ENCODE results near the gene CNGB1. TPM values are rescaled to one million over a fixed set of nuclear protein-coding genes. Genes with fewer than 3 reads are reported as not detected.

Gene CNGB1
- total RNA-seq, 3 donors from 2014 or later: 0.14 to 2.0 (median 0.55) TPM

DNA sequence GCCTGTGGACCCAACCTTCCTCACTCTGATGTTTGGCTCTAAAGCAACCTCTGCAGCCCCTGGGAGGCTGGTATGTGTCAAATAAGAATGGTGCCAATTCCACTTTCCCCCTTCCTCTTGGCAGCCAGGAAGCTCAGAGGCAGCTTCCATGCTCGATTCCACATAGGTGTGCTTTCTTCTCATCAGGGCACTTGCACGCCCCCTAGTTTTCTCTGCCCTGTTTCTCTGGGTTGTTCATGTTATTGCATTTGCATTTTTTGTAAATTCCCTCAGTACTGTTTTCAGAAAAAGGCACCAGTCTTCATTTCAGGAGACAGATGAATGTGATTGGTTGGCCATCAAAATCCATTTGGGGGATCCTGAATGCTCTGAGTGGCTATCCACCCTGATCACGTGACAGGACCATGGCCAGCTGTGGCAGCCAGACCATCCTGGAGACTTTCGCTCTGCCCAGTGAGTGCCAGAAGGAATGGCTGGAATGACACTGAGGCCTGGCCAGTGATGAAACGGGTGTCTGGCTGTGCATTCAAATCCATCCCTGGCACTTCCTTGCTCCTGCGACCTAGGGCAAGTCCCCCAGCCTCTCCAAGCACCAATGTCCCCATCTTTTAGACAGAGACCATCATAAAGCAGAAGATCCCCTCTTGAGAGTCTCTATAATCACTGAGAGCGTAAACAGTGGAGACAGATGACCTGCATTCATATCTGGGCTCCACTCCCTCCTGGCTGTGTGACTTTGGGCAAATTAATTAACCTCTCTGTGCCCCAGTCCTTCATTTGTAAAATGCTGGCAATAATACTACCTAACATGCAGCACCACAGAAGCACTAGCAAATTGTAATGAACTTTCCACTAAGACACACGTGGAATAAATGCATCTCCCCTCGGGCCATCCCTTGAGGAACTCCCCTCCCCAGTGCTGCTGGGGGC is 56.4 kb downstream of the CNGB1 start:
- DNase-seq (no peak), ATAC-seq (no peak)
- Histone ChIP-seq H3K36me3 (ENCODE audit: low read depth) (no peaks in the 10 kb centered on the region), H3K4me3 (no peak overlapping the region), H3K4me1 (ENCODE audit: low read depth) (no peaks in the 10 kb centered on the region), H3K9me3 (no peaks in the 10 kb centered on the region)
- intact Hi-C loops (cut with DNase I, micrococcal nuclease): no loop called here
- TF ChIP-seq, protein P1, sequence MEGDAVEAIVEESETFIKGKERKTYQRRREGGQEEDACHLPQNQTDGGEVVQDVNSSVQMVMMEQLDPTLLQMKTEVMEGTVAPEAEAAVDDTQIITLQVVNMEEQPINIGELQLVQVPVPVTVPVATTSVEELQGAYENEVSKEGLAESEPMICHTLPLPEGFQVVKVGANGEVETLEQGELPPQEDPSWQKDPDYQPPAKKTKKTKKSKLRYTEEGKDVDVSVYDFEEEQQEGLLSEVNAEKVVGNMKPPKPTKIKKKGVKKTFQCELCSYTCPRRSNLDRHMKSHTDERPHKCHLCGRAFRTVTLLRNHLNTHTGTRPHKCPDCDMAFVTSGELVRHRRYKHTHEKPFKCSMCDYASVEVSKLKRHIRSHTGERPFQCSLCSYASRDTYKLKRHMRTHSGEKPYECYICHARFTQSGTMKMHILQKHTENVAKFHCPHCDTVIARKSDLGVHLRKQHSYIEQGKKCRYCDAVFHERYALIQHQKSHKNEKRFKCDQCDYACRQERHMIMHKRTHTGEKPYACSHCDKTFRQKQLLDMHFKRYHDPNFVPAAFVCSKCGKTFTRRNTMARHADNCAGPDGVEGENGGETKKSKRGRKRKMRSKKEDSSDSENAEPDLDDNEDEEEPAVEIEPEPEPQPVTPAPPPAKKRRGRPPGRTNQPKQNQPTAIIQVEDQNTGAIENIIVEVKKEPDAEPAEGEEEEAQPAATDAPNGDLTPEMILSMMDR (IDR thresholded peaks at IDR 0.05): no peak

DNA sequence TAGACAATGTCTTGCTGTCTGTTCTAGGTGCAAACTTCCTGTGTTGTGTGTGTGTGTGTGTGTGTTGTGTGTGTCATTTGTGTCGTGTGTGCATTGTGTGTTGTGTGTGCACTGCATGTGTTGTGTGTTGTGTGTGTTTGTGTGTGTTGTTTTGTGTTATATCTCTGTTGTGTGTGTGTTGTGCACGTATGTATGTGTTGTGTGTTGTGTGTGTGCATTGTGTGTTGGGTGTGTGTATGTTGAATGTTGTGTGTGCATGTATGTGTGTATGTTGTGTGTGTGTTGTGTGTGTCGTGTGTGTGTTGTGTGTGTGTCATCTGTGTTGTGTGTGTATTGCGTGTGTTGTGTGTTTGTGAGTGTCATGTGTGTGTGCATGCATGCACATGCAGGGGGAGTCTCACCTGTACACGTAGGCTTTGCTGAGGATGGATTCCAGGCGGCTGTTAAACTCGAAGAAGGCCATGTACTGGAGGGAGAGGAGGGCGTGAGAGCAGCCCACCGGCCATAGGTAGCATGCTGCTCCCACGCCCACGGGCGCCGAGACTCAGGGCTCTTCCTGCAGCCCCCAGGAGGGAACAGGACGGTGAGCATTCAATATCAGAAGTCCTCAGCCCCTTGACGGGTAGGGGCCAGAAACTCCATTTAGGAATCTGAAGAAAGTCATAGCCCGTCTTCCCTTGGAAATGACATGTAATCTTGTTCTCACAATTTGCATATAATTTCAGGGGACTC is 58.2 kb downstream of the CNGB1 start:
- TF ChIP-seq, protein P1 (IDR thresholded peaks at IDR 0.05): no peak
- intact Hi-C loops (cut with DNase I, micrococcal nuclease): no loop called here
- H3K4me1 ChIP-seq (ENCODE audit: low read depth): no peaks in the 10 kb centered on the region
- H3K9me3 ChIP-seq: no peaks in the 10 kb centered on the region
- no peak for DNase-seq
- no peak overlapping the region for H3K4me3 ChIP-seq
- no peaks in the 10 kb centered on the region for H3K36me3 ChIP-seq (ENCODE audit: low read depth)
- ATAC-seq: no peak

DNA sequence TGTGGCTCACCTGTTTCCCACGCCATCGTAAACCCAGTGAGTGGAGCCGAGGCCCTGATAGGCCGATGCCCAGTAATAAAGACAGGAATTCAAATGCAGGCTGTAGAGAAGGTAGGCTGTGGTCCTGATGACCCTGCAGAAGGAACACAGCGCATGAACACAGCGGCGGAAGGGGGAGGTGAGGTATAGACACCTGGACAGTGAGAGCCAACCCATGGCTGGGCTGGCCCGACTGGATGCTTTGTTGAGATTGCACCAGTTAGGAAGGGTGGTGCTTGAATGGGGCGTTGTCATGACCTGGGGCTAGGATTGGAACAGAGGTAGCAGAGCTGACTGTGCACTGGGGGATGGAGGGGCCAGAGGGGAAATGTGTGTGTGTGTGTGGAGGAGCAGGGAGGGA is 59.2 kb downstream of the CNGB1 start:
- ATAC-seq: no peak
- no peak for DNase-seq
- Histone ChIP-seq H3K36me3 (ENCODE audit: low read depth) (no peaks in the 10 kb centered on the region), H3K9me3 (no peaks in the 10 kb centered on the region), H3K4me3 (no peak overlapping the region), H3K4me1 (ENCODE audit: low read depth) (no peaks in the 10 kb centered on the region)
- intact Hi-C loops (cut with DNase I, micrococcal nuclease): no loop called here
- TF ChIP-seq, protein P1 (IDR thresholded peaks at IDR 0.05): no peak

DNA sequence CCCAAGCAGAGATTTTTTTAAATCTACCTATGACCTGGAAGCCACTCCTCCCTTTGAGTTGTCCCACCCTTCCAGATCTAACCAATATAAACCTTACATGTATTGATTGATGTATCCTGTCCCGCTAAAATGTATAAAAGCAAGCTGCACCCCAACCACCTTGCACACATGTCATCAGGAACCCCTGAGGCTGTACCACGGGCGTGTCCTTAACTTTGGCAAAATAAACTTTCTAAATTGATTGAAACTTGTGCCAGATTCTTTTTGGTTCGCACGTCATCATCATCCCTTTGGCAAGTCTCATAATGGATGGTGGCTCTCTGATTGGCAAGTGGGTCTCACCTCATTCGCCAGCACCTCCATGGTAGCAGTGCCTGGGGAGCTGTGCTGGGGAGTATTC is 60.2 kb downstream of the CNGB1 start:
- H3K9me3 ChIP-seq: no peaks in the 10 kb centered on the region
- H3K4me1 ChIP-seq (ENCODE audit: low read depth): no peaks in the 10 kb centered on the region
- DNase-seq (no peak), ATAC-seq (no peak)
- intact Hi-C loops (cut with DNase I, micrococcal nuclease): no loop called here
- TF ChIP-seq, protein P1 (IDR thresholded peaks at IDR 0.05): no peak
- no peaks in the 10 kb centered on the region for H3K36me3 ChIP-seq (ENCODE audit: low read depth)
- H3K4me3 ChIP-seq: no peak overlapping the region

DNA sequence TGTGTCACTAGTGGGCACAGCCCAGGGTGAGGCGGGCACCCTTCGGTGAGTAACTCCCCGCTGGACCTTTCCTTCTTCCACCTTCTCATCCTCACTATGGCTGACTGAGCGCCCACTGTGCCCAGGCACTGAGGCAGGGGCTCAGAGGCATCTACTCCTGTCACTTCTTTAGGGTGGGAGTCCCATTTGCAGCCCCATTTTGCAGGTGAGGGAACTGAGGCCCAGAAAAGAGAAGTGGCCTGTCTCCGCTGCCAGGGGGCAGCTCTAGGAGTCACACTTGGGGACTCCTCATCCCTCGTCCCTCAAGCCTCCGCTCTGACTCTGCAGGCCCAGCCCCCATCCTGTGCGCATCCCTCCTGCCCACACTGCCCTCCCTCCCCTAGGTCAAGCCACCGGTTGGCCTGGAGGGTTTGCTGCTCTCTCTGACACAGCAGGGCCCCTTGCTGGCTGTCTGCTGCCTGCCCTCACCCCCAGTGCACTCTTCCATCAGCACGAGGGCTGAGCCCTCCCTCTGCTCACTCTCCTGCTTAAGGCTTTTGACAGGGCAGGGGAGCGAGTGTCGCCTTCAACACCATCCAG is 62.4 kb downstream of the CNGB1 start:
- DNase-seq (no peak), ATAC-seq (no peak)
- no peaks in the 10 kb centered on the region for H3K36me3 ChIP-seq (ENCODE audit: low read depth)
- TF ChIP-seq, protein P1 (IDR thresholded peaks at IDR 0.05): no peak
- H3K4me1 ChIP-seq (ENCODE audit: low read depth): no peaks in the 10 kb centered on the region
- H3K9me3 ChIP-seq: no peaks in the 10 kb centered on the region
- intact Hi-C loops (cut with DNase I, micrococcal nuclease): no loop called here
- no peak overlapping the region for H3K4me3 ChIP-seq

Data from mucosa of descending colon (tissue), 3 donors.